ENCODE measurements around the gene GABARAP. TPM values are rescaled to one million over a fixed set of nuclear protein-coding genes. Genes with fewer than 3 reads are reported as not detected.

Gene GABARAP
- total and polyA plus RNA-seq, 2 donors (not counting 1 experiment from before 2014, with no cell fraction given): 173 to 1,154 TPM

DNA sequence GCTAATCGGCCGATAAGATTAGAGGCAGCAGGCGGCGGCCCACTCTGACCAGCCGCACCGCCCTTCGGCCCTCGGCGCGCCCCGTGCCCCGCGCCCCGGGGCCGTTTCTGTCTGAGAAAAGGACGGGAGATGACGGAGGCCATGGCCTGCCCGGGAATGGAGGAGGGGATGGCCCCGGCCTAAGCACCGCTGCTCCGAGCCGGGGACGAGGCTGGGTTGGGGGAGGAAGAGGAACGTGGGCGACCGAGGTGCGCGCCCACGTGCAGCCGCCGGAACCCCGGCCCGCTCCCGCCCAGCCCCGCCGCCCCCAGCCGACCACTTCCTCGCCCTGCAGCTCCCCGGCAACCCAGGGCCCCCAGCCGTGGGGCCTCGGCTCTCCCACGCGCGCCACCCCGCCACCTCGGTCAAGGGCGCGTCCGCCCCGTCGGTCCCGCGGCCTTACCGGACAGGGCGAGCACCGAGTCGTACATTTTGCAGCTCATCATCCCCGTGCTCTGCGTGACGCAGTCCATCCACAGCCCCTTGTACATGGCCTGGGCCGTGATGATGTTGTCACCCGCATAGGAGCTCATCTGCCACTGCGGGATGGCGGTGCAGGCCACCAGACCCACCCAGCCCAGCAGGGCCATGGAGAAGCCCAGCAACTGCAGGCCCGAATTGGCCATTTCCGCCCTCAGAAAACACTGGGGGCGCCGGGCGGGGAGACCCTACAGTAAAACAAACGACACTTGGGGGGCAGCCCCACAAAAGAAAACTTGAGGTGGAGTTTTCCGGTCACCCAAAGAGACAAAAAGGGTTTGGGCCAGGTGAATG lies 19.3 kb upstream of the GABARAP start:
- Histone ChIP-seq H3K27me3 (ENCODE audit: control insufficient read depth, insufficient read depth, low read length) (no peaks in the 10 kb centered on the region), H3K27ac (ENCODE audit: insufficient read depth, low read length) (no peak overlapping the region), H3K4me1 (ENCODE audit: control insufficient read depth, extremely low read depth, insufficient read depth, low read length) (peaks cover 3% of the 10 kb centered on the region), H3K4me3 (replicated peaks in 1 of 4; ENCODE audit: control extremely low read depth in 1 of 4, insufficient read depth in 1 of 4, low read depth in 3 of 4, low read length in 4 of 4) (peak overlapping the region in 1 of 4 experiments; percentile 32), H3K36me3 (ENCODE audit: control insufficient read depth, insufficient read depth, low read length) (peaks cover 1% of the 10 kb centered on the region), H3K4me2 (ENCODE audit: extremely low read depth, insufficient read depth, low read length) (peak overlapping the region; percentile 35), H2AFZ (ENCODE audit: low read length) (peak overlapping the region; percentile 29), H3K9ac (ENCODE audit: insufficient read depth, low read length) (no peak overlapping the region), H4K20me1 (ENCODE audit: control insufficient read depth, extremely low read depth, insufficient read depth, low read length) (no peaks in the 10 kb centered on the region), H3K79me2 (ENCODE audit: control insufficient read depth, insufficient read depth, low read length) (no peaks in the 10 kb centered on the region), H3K9me3 (ENCODE audit: control insufficient read depth, insufficient read depth, low read depth, low read length) (no peaks in the 10 kb centered on the region)
- TF ChIP-seq, protein P1, sequence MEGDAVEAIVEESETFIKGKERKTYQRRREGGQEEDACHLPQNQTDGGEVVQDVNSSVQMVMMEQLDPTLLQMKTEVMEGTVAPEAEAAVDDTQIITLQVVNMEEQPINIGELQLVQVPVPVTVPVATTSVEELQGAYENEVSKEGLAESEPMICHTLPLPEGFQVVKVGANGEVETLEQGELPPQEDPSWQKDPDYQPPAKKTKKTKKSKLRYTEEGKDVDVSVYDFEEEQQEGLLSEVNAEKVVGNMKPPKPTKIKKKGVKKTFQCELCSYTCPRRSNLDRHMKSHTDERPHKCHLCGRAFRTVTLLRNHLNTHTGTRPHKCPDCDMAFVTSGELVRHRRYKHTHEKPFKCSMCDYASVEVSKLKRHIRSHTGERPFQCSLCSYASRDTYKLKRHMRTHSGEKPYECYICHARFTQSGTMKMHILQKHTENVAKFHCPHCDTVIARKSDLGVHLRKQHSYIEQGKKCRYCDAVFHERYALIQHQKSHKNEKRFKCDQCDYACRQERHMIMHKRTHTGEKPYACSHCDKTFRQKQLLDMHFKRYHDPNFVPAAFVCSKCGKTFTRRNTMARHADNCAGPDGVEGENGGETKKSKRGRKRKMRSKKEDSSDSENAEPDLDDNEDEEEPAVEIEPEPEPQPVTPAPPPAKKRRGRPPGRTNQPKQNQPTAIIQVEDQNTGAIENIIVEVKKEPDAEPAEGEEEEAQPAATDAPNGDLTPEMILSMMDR (conservative IDR thresholded peaks at IDR 0.05 in 1 of 2, IDR thresholded peaks at IDR 0.05 in 1 of 2; ENCODE audit: low read depth in 1 of 2, low read length in 2 of 2): no peak
- TF ChIP-seq EZH2 (IDR thresholded peaks at IDR 0.05; ENCODE audit: low read length, missing control alignments): peak; percentile 74
- DNase-seq (ENCODE audit: low read depth in 2 of 2): no peak

DNA sequence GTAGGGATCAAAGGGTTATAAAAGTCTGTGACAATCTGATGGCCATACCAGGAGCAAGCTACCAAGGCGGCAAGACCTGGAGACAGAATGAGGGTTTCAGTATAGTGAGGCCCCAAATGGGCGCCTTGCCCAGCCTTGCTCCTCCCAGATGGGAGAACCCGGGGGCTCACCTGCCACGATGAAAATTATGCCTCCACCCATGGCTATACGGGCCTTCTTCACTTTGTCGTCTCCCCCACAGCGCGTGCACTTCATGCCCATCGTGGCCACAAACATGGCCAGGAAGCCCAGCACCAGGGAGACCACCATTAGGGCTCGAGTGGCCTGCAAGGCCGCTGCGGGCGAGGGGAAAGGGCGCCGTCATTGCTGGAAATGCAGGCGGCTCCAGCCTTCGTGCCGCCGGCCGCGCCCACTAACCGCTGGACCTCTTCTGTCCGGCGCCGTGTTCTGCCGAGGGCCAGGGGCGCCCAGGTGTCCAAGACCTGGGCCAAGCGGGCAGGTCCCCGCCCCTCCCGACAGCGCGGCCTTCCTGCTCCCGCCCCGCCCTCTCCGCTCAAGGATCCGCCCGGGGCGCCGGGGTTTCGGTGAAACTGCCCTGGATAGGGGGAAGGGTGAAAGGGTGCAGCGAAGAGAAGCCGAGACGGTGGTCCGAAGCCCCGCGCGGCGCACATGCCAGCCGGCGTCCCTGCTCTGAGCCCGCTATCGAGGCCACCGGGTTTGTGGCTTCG lies 18.6 kb upstream of the GABARAP start:
- no peak for TF ChIP-seq EZH2 (IDR thresholded peaks at IDR 0.05; ENCODE audit: low read length, missing control alignments)
- no peak overlapping the region for H3K4me2 ChIP-seq (ENCODE audit: extremely low read depth, insufficient read depth, low read length)
- no peak overlapping the region for H3K27ac ChIP-seq (ENCODE audit: insufficient read depth, low read length)
- peak overlapping the region in 1 of 4 experiments; percentile 32 for H3K4me3 ChIP-seq (replicated peaks in 1 of 4; ENCODE audit: control extremely low read depth in 1 of 4, insufficient read depth in 1 of 4, low read depth in 3 of 4, low read length in 4 of 4)
- no peaks in the 10 kb centered on the region for H3K79me2 ChIP-seq (ENCODE audit: control insufficient read depth, insufficient read depth, low read length)
- H2AFZ ChIP-seq (ENCODE audit: low read length): peak overlapping the region; percentile 29
- H4K20me1 ChIP-seq (ENCODE audit: control insufficient read depth, extremely low read depth, insufficient read depth, low read length): no peaks in the 10 kb centered on the region
- no peak for DNase-seq (ENCODE audit: low read depth in 2 of 2)
- no peak overlapping the region for H3K9ac ChIP-seq (ENCODE audit: insufficient read depth, low read length)
- H3K36me3 ChIP-seq (ENCODE audit: control insufficient read depth, insufficient read depth, low read length): peaks cover 1% of the 10 kb centered on the region
- no peaks in the 10 kb centered on the region for H3K27me3 ChIP-seq (ENCODE audit: control insufficient read depth, insufficient read depth, low read length)
- H3K9me3 ChIP-seq (ENCODE audit: control insufficient read depth, insufficient read depth, low read depth, low read length): no peaks in the 10 kb centered on the region
- H3K4me1 ChIP-seq (ENCODE audit: control insufficient read depth, extremely low read depth, insufficient read depth, low read length): peaks cover 3% of the 10 kb centered on the region

DNA sequence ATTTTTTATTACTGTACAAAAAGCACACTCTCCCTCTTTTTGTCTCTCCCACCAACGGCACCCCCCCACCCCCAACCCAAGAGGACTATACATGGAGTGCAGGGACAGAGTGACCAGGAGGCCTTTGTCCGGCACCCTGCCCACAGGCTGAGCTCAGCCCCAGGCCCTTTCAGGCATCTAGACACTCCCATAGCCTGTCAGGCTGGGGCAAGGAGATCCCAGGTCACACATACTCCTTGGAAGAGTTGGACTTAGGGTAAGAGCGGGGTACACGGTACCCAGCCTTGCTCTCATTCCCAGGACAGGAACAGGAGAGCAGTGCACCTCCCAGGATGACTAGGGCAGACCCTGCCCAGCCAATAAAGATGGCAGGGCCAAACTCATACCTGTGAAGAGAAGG lies 17.9 kb upstream of the GABARAP start:
- Histone ChIP-seq H3K4me1 (ENCODE audit: control insufficient read depth, extremely low read depth, insufficient read depth, low read length) (peaks cover 3% of the 10 kb centered on the region), H3K27ac (ENCODE audit: insufficient read depth, low read length) (no peak overlapping the region), H3K4me3 (replicated peaks in 1 of 4; ENCODE audit: control extremely low read depth in 1 of 4, insufficient read depth in 1 of 4, low read depth in 3 of 4, low read length in 4 of 4) (no peak overlapping the region), H3K4me2 (ENCODE audit: extremely low read depth, insufficient read depth, low read length) (no peak overlapping the region), H3K79me2 (ENCODE audit: control insufficient read depth, insufficient read depth, low read length) (no peaks in the 10 kb centered on the region), H3K9ac (ENCODE audit: insufficient read depth, low read length) (no peak overlapping the region), H2AFZ (ENCODE audit: low read length) (no peak overlapping the region), H3K27me3 (ENCODE audit: control insufficient read depth, insufficient read depth, low read length) (no peaks in the 10 kb centered on the region), H4K20me1 (ENCODE audit: control insufficient read depth, extremely low read depth, insufficient read depth, low read length) (no peaks in the 10 kb centered on the region), H3K36me3 (ENCODE audit: control insufficient read depth, insufficient read depth, low read length) (peaks cover 1% of the 10 kb centered on the region), H3K9me3 (ENCODE audit: control insufficient read depth, insufficient read depth, low read depth, low read length) (no peaks in the 10 kb centered on the region)
- DNase-seq (ENCODE audit: low read depth in 2 of 2): no peak
- TF ChIP-seq EZH2 (IDR thresholded peaks at IDR 0.05; ENCODE audit: low read length, missing control alignments): no peak
- TF ChIP-seq, protein P1 (conservative IDR thresholded peaks at IDR 0.05 in 1 of 2, IDR thresholded peaks at IDR 0.05 in 1 of 2; ENCODE audit: low read depth in 1 of 2, low read length in 2 of 2): no peak

Data from fibroblast of lung (primary cell).